Measurements from ENCODE around the gene HAUS6. TPM values are rescaled to one million over a fixed set of nuclear protein-coding genes. Genes with fewer than 3 reads are reported as not detected.

The HAUS6 gene
- total and polyA plus RNA-seq, 2 experiments from 2014 or later = 32.7 to 48.7 TPM

DNA sequence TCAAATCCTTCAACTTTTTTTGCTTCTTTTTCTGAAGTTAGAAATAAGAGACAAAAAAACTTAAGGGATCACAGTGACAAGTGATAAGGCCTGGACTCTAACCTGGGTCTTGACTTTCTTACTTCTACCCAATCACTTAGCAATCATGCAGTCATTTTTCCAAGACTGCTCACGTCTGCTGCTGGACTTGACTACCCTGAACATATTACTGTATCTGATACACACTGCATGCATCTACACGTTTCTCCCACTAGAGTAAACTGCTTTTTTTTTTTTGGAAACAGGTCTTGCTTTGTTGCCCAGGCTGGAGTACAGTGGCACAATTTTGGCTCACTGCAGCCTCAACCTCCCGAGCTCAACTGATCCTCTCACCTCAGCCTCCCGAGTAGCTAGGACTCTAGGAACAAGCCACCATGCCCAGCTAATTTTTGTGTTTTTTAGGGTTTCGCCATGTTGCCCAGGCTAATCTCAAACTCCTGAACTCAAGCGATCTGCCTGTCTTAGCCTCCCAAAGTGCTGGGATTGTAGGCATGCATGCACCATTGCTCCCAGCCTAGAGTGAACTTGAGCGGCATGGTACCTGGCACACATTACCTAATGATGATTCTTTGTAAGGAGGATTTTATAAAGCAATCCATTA is 17.2 kb upstream of the HAUS6 start (continued):
- TF ChIP-seq, protein P1, sequence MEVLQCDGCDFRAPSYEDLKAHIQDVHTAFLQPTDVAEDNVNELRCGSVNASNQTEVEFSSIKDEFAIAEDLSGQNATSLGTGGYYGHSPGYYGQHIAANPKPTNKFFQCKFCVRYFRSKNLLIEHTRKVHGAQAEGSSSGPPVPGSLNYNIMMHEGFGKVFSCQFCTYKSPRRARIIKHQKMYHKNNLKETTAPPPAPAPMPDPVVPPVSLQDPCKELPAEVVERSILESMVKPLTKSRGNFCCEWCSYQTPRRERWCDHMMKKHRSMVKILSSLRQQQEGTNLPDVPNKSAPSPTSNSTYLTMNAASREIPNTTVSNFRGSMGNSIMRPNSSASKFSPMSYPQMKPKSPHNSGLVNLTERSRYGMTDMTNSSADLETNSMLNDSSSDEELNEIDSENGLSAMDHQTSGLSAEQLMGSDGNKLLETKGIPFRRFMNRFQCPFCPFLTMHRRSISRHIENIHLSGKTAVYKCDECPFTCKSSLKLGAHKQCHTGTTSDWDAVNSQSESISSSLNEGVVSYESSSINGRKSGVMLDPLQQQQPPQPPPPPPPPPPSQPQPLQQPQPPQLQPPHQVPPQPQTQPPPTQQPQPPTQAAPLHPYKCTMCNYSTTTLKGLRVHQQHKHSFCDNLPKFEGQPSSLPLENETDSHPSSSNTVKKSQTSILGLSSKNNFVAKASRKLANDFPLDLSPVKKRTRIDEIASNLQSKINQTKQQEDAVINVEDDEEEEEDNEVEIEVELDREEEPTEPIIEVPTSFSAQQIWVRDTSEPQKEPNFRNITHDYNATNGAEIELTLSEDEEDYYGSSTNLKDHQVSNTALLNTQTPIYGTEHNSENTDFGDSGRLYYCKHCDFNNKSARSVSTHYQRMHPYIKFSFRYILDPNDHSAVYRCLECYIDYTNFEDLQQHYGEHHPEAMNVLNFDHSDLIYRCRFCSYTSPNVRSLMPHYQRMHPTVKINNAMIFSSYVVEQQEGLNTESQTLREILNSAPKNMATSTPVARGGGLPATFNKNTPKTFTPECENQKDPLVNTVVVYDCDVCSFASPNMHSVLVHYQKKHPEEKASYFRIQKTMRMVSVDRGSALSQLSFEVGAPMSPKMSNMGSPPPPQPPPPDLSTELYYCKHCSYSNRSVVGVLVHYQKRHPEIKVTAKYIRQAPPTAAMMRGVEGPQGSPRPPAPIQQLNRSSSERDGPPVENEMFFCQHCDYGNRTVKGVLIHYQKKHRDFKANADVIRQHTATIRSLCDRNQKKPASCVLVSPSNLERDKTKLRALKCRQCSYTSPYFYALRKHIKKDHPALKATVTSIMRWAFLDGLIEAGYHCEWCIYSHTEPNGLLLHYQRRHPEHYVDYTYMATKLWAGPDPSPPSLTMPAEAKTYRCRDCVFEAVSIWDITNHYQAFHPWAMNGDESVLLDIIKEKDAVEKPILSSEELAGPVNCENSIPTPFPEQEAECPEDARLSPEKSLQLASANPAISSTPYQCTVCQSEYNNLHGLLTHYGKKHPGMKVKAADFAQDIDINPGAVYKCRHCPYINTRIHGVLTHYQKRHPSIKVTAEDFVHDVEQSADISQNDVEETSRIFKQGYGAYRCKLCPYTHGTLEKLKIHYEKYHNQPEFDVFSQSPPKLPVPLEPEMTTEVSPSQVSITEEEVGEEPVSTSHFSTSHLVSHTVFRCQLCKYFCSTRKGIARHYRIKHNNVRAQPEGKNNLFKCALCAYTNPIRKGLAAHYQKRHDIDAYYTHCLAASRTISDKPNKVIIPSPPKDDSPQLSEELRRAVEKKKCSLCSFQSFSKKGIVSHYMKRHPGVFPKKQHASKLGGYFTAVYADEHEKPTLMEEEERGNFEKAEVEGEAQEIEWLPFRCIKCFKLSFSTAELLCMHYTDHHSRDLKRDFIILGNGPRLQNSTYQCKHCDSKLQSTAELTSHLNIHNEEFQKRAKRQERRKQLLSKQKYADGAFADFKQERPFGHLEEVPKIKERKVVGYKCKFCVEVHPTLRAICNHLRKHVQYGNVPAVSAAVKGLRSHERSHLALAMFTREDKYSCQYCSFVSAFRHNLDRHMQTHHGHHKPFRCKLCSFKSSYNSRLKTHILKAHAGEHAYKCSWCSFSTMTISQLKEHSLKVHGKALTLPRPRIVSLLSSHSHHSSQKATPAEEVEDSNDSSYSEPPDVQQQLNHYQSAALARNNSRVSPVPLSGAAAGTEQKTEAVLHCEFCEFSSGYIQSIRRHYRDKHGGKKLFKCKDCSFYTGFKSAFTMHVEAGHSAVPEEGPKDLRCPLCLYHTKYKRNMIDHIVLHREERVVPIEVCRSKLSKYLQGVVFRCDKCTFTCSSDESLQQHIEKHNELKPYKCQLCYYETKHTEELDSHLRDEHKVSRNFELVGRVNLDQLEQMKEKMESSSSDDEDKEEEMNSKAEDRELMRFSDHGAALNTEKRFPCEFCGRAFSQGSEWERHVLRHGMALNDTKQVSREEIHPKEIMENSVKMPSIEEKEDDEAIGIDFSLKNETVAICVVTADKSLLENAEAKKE (CRISPR knock-in tag; IDR thresholded peaks at IDR 0.05) = no peak
- TF ChIP-seq, protein P2, sequence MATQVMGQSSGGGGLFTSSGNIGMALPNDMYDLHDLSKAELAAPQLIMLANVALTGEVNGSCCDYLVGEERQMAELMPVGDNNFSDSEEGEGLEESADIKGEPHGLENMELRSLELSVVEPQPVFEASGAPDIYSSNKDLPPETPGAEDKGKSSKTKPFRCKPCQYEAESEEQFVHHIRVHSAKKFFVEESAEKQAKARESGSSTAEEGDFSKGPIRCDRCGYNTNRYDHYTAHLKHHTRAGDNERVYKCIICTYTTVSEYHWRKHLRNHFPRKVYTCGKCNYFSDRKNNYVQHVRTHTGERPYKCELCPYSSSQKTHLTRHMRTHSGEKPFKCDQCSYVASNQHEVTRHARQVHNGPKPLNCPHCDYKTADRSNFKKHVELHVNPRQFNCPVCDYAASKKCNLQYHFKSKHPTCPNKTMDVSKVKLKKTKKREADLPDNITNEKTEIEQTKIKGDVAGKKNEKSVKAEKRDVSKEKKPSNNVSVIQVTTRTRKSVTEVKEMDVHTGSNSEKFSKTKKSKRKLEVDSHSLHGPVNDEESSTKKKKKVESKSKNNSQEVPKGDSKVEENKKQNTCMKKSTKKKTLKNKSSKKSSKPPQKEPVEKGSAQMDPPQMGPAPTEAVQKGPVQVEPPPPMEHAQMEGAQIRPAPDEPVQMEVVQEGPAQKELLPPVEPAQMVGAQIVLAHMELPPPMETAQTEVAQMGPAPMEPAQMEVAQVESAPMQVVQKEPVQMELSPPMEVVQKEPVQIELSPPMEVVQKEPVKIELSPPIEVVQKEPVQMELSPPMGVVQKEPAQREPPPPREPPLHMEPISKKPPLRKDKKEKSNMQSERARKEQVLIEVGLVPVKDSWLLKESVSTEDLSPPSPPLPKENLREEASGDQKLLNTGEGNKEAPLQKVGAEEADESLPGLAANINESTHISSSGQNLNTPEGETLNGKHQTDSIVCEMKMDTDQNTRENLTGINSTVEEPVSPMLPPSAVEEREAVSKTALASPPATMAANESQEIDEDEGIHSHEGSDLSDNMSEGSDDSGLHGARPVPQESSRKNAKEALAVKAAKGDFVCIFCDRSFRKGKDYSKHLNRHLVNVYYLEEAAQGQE (IDR thresholded peaks at IDR 0.05; ENCODE audit: unreplicated experiment) = no peak

DNA sequence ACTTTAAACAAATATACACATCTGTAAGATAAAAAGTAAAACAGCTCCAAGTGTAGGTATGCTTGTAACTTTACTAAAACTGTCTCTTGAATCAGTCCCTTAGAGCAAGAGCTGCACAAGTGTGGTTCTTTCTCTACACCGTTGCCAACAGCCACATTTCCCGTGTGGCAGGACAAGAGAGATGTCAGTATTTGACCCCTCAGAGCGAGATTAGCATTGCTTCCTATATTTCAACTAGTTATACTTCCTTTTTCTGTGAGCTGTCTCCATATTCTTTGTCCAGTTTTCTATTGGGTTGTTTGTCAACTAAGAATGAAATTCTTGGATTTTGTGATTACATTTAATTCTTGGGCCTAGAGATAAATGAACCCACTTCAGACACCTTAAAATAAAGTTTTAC is 16.5 kb upstream of the HAUS6 start:
- H3K4me1 ChIP-seq (ENCODE audit: insufficient read depth) = peaks cover 14% of the 10 kb centered on the region; the same call in 1 of the 2 replicates
- Mint-ChIP-seq H3K27me3 (ENCODE audit: insufficient read depth, low read depth, poor library complexity) (peaks cover 4% of the 10 kb centered on the region), H3K9me3 (no peaks in the 10 kb centered on the region), H3K27ac (no peak overlapping the region), H3K4me1 (peaks cover 11% of the 10 kb centered on the region), H3K4me3 (no peak overlapping the region), H3K36me3 (ENCODE audit: low read depth) (peaks cover 87% of the 10 kb centered on the region)
- H3F3A ChIP-seq (replicated peaks; ENCODE audit: low read depth) = peaks cover 2% of the 10 kb centered on the region; the same call in 1 of the 2 replicates
- H3K27me3 ChIP-seq (ENCODE audit: insufficient read depth) = no peaks in the 10 kb centered on the region
- peaks cover 30% of the 10 kb centered on the region for H3K36me3 ChIP-seq (ENCODE audit: insufficient read depth)
- H3K27ac ChIP-seq (ENCODE audit: low read depth) = no peak overlapping the region
- DNase-seq (ENCODE audit: low spot score) (no peak), ATAC-seq (no peak)
- no peaks in the 10 kb centered on the region for H3K79me2 ChIP-seq (replicated peaks; ENCODE audit: insufficient read depth)
- H4K20me1 ChIP-seq (replicated peaks; ENCODE audit: insufficient read depth) = 0 out of 2 replicates have a peak, but pooled peaks cover 2% of the 10 kb centered on the region
- H3K4me3 ChIP-seq = no peak overlapping the region
- no peak overlapping the region for H2AFZ ChIP-seq
- no peaks in the 10 kb centered on the region for H3K9me2 ChIP-seq (ENCODE audit: insufficient read depth)
- no peak overlapping the region for H3K4me2 ChIP-seq
- TF ChIP-seq ZNF331 (CRISPR knock-in tag; IDR thresholded peaks at IDR 0.05; ENCODE audit: low read depth) = no peak
- TF ChIP-seq NANOG (IDR thresholded peaks at IDR 0.05; ENCODE audit: borderline replicate concordance) = no peak
- TF ChIP-seq, protein P1 (CRISPR knock-in tag; IDR thresholded peaks at IDR 0.05) = no peak

All from GM23338 (cell line).